ENCODE measurements around the gene PRPF18. TPM values are rescaled to one million over a fixed set of nuclear protein-coding genes. Genes with fewer than 3 reads are reported as not detected.

Gene PRPF18
- total RNA-seq, 1 donor from 2014 or later, result 21.0 TPM

GRCh38 chr10:13632884-13633440 is 46.2 kb downstream of the PRPF18 start:
- Histone ChIP-seq H3K9ac (ENCODE audit: low read length) (no peak overlapping the region), H2AFZ (ENCODE audit: low read depth, low read length) (no peak overlapping the region), H3K4me3 (ENCODE audit: insufficient read depth, low read depth, low read length) (no peak overlapping the region), H3K4me2 (ENCODE audit: low read length) (no peak overlapping the region), H4K20me1 (ENCODE audit: insufficient read depth, low read length) (peaks cover 4% of the 10 kb centered on the region), H3K36me3 (ENCODE audit: insufficient read depth, low read length) (peaks cover under 1% of the 10 kb centered on the region), H3K27ac (ENCODE audit: low read depth, low read length) (no peak overlapping the region), H3K79me2 (ENCODE audit: insufficient read depth, low read length) (no peaks in the 10 kb centered on the region), H3K4me1 (ENCODE audit: insufficient read depth, low read length) (peaks cover 12% of the 10 kb centered on the region), H3K9me3 (ENCODE audit: insufficient read depth, low read depth, low read length) (no peaks in the 10 kb centered on the region), H3K27me3 (ENCODE audit: insufficient read depth, low read length) (no peaks in the 10 kb centered on the region)
- TF ChIP-seq EZH2 (IDR thresholded peaks at IDR 0.05; ENCODE audit: insufficient read depth, low read length) (no peak), CTCF (IDR thresholded peaks at IDR 0.05; ENCODE audit: insufficient read depth, low read depth, low read length) (no peak)
- Mint-ChIP-seq H3K36me3 (ENCODE audit: low read depth, unreplicated experiment) (peaks cover 10% of the 10 kb centered on the region), H3K4me1 (ENCODE audit: low read depth, unreplicated experiment) (peaks cover 8% of the 10 kb centered on the region), H3K9me3 (ENCODE audit: unreplicated experiment) (peaks cover 1% of the 10 kb centered on the region), H3K27me3 (ENCODE audit: low read depth, unreplicated experiment) (no peaks in the 10 kb centered on the region), H3K4me3 (ENCODE audit: unreplicated experiment) (no peak overlapping the region), H3K27ac (ENCODE audit: unreplicated experiment) (no peak overlapping the region)
- DNase-seq (ENCODE audit: low read depth) (no peak), FAIRE-seq (no peak)

DNA sequence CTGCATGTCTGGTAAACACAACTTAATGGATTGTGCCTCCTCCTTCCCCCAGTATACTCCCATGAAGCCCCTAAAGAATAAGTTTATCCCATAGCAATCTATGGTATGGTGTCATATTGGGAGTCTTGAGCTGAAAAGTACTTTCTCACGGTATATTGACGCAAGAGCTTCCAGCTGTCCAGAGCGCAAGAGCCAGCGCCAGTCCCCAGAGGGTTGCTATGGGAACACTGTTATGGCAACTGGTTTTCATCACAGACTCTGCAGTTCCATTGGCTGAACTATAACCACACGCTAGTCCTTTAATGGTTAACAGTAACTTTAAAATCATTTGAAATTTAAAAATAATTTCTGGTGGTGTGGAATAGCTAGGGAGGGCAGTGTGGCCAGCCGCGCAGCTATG is 46.9 kb downstream of the PRPF18 start:
- H3K4me2 ChIP-seq (ENCODE audit: low read length), result no peak overlapping the region
- H3K36me3 Mint-ChIP-seq (ENCODE audit: low read depth, unreplicated experiment), result peaks cover 12% of the 10 kb centered on the region

More for the DNA sequence above, 46.9 kb downstream of the PRPF18 start:
- Histone ChIP-seq H4K20me1 (ENCODE audit: insufficient read depth, low read length) (peaks cover 4% of the 10 kb centered on the region), H3K4me3 (ENCODE audit: insufficient read depth, low read depth, low read length) (no peak overlapping the region), H3K9me3 (ENCODE audit: insufficient read depth, low read depth, low read length) (no peaks in the 10 kb centered on the region), H3K27me3 (ENCODE audit: insufficient read depth, low read length) (no peaks in the 10 kb centered on the region), H3K4me1 (ENCODE audit: insufficient read depth, low read length) (peaks cover 13% of the 10 kb centered on the region), H3K79me2 (ENCODE audit: insufficient read depth, low read length) (no peaks in the 10 kb centered on the region), H3K27ac (ENCODE audit: low read depth, low read length) (no peak overlapping the region), H3K9ac (ENCODE audit: low read length) (no peak overlapping the region), H2AFZ (ENCODE audit: low read depth, low read length) (no peak overlapping the region), H3K36me3 (ENCODE audit: insufficient read depth, low read length) (peaks cover 2% of the 10 kb centered on the region)
- FAIRE-seq (no peak), DNase-seq (ENCODE audit: low read depth) (peak; percentile 14)
- Mint-ChIP-seq H3K27ac (ENCODE audit: unreplicated experiment) (no peak overlapping the region), H3K4me3 (ENCODE audit: unreplicated experiment) (no peak overlapping the region), H3K4me1 (ENCODE audit: low read depth, unreplicated experiment) (peaks cover 9% of the 10 kb centered on the region), H3K9me3 (ENCODE audit: unreplicated experiment) (peaks cover 1% of the 10 kb centered on the region), H3K27me3 (ENCODE audit: low read depth, unreplicated experiment) (no peaks in the 10 kb centered on the region)
- TF ChIP-seq EZH2 (IDR thresholded peaks at IDR 0.05; ENCODE audit: insufficient read depth, low read length) (no peak), CTCF (IDR thresholded peaks at IDR 0.05; ENCODE audit: insufficient read depth, low read depth, low read length) (no peak)

Data from astrocyte (in vitro differentiated cells and primary cell).